H1 (cell line): ENCODE measurements around the gene CTBP2. TPM values are rescaled to one million over a fixed set of nuclear protein-coding genes. Genes with fewer than 3 reads are reported as not detected.

Experiments
- CTCF ChIA-PET: fragments of 300-600 bp; sonication (Branson Sonifier 250); formaldehyde crosslinking; loops from one replicate; lab custom pipeline; 2021; ENCODE audit not compliant: partially characterized antibody; lab: Charles Lee
- POLR2A ChIA-PET: fragments of 300-600 bp; sonication (Branson Sonifier 250); formaldehyde crosslinking; loops from one replicate; lab custom pipeline; 2021; ENCODE audit warnings: inconsistent platforms; ENCODE audit not compliant: partially characterized antibody; lab: Charles Lee
- DNase-seq, 2 experiments: peaks; one replicate each; pipeline versions ENCODE4 v3.0.0 to v3.0.0-alpha.2; 2010 to 2022; ENCODE audit warnings: low spot score in 2 of 2, low read depth in 1 of 2, mixed read lengths in 1 of 2
- FAIRE-seq: peaks from 2 replicates; lab custom pipeline; 2011; peaks lifted over from hg19 to GRCh38; lab: Jason Lieb, UNC
- H2AFZ ChIP-seq: 2 replicates; pipeline ENCODE4 v1.8.1; 2012; ENCODE audit warnings: low read length, inconsistent platforms
- H2AK5ac ChIP-seq: 2 replicates; pipeline ENCODE4 v1.6.1; 2013; ENCODE audit warnings: low read depth, low read length
- H2BK120ac ChIP-seq: replicated peaks from 2 replicates; pipeline ENCODE3; 2013; ENCODE audit warnings: low read depth, low read length, inconsistent platforms
- H2BK12ac ChIP-seq: 2 replicates; pipeline ENCODE4 v1.6.1; 2013; ENCODE audit warnings: low read depth, low read length
- H2BK15ac ChIP-seq: 2 replicates; pipeline ENCODE4 v1.6.1; 2013; ENCODE audit warnings: low read length
- H2BK20ac ChIP-seq: 2 replicates; pipeline ENCODE4 v1.6.1; 2013; ENCODE audit warnings: low read length
- H2BK5ac ChIP-seq: 2 replicates; pipeline ENCODE4 v1.6.1; 2013; ENCODE audit warnings: low read depth, low read length
- H3K14ac ChIP-seq: 2 replicates; pipeline ENCODE4 v1.6.1; 2013; ENCODE audit warnings: inconsistent platforms; ENCODE audit not compliant: insufficient read length
- H3K18ac ChIP-seq: 2 replicates; pipeline ENCODE4 v1.6.1; 2013; ENCODE audit warnings: low read length; ENCODE audit errors: extremely low read depth
- H3K23ac ChIP-seq: 2 replicates; pipeline ENCODE4 v1.6.1; 2013; ENCODE audit warnings: inconsistent platforms; ENCODE audit not compliant: insufficient read length
- H3K23me2 ChIP-seq: 2 replicates; pipeline ENCODE4 v1.6.1; 2013; ENCODE audit warnings: low read depth, low read length
- H3K27ac ChIP-seq: 2 replicates; pipeline ENCODE4 v1.6.1; 2011; ENCODE audit warnings: low read depth, low read length, inconsistent platforms
- H3K27me3 ChIP-seq, 4 experiments: replicated peaks in 1 of 4; 1 replicate in 1 of 4; 2 replicates in 3 of 4; pipeline versions ENCODE4 v1.6.1 to v1.8.1; 2011 to 2013; ENCODE audit warnings: low read length in 3 of 4, mild to moderate bottlenecking in 3 of 4, inconsistent platforms in 2 of 4, mixed read lengths in 2 of 4, moderate library complexity in 1 of 4; ENCODE audit not compliant: control insufficient read depth in 3 of 4, insufficient read depth in 3 of 4; ENCODE audit errors: extremely low read depth in 1 of 4
- H3K36me3 ChIP-seq, 4 experiments: 2 replicates each; pipeline versions ENCODE4 v1.6.1 to v1.8.1; 2011 to 2013; ENCODE audit warnings: mild to moderate bottlenecking in 4 of 4, low read length in 3 of 4, moderate library complexity in 2 of 4, control low read depth in 1 of 4, inconsistent platforms in 1 of 4; ENCODE audit not compliant: insufficient read depth in 4 of 4, control insufficient read depth in 2 of 4
- H3K4ac ChIP-seq: replicated peaks from 2 replicates; pipeline ENCODE3; 2013; ENCODE audit warnings: low read length, low read depth, mixed read lengths, inconsistent platforms; ENCODE audit not compliant: insufficient read length
- H3K4me1 ChIP-seq, 4 experiments: replicated peaks in 1 of 4; 1 replicate in 1 of 4; 2 replicates in 3 of 4; pipeline versions ENCODE4 v1.6.1 to v1.8.1; 2011 to 2013; ENCODE audit warnings: low read length in 3 of 4, inconsistent platforms in 2 of 4, mixed read lengths in 1 of 4; ENCODE audit not compliant: insufficient read depth in 4 of 4, control insufficient read depth in 3 of 4
- H3K4me2 ChIP-seq, 2 experiments: 2 replicates each; pipeline versions ENCODE4 v1.6.1 to v1.8.1; 2011 to 2013; ENCODE audit warnings: low read depth in 2 of 2, low read length in 2 of 2, control low read depth in 1 of 2, inconsistent platforms in 1 of 2, mild to moderate bottlenecking in 1 of 2; ENCODE audit not compliant: insufficient read depth in 1 of 2
- H3K4me3 ChIP-seq, 4 experiments: fragments of 200-600, 300-600 bp in 1 of 4; sonication (generic), shearing (Covaris generic), sonication (Bioruptor Twin) in 1 of 4; 2 replicates each; pipeline versions ENCODE4 v1.5.1 to v1.8.1; 2011 to 2016; ENCODE audit warnings: low read length in 4 of 4, low read depth in 3 of 4, control low read depth in 2 of 4, inconsistent platforms in 2 of 4, mild to moderate bottlenecking in 2 of 4, mixed read lengths in 1 of 4, moderate library complexity in 1 of 4; ENCODE audit not compliant: insufficient read depth in 2 of 4; ENCODE audit errors: extremely low read depth in 1 of 4
- H3K56ac ChIP-seq: replicated peaks from 2 replicates; pipeline ENCODE3; 2013; ENCODE audit warnings: low read depth, mild to moderate bottlenecking, mixed read lengths, low read length, inconsistent platforms; ENCODE audit not compliant: insufficient read length
- H3K79me1 ChIP-seq: 2 replicates; pipeline ENCODE4 v1.6.1; 2013; ENCODE audit warnings: low read depth, low read length, control low read depth
- H3K79me2 ChIP-seq, 2 experiments: 2 replicates each; pipeline versions ENCODE4 v1.6.1 to v1.8.1; 2012 to 2013; ENCODE audit warnings: low read length in 2 of 2, mild to moderate bottlenecking in 2 of 2, inconsistent platforms in 1 of 2; ENCODE audit not compliant: insufficient read depth in 2 of 2, control insufficient read depth in 1 of 2
- H3K9ac ChIP-seq, 4 experiments: replicated peaks in 1 of 4; 1 replicate in 1 of 4; 2 replicates in 3 of 4; pipeline versions ENCODE4 v1.6.1 to v1.8.1; 2011 to 2013; ENCODE audit warnings: low read depth in 3 of 4, low read length in 3 of 4, control low read depth in 2 of 4, mild to moderate bottlenecking in 2 of 4, moderate library complexity in 2 of 4, inconsistent platforms in 1 of 4; ENCODE audit errors: extremely low read depth in 1 of 4
- H3K9me3 ChIP-seq, 2 experiments: 2 replicates each; pipeline versions ENCODE4 v1.6.1 to v1.8.1; 2012 to 2013; ENCODE audit warnings: mild to moderate bottlenecking in 2 of 2, moderate library complexity in 2 of 2, control low read depth in 1 of 2, inconsistent platforms in 1 of 2, low read depth in 1 of 2, low read length in 1 of 2, mixed read lengths in 1 of 2; ENCODE audit not compliant: insufficient read depth in 2 of 2
- H4K20me1 ChIP-seq, 2 experiments: replicated peaks in 1 of 2; 2 replicates each; pipeline versions ENCODE3 to v1.8.1; 2011 to 2013; ENCODE audit warnings: inconsistent platforms in 2 of 2, low read length in 2 of 2, mild to moderate bottlenecking in 1 of 2; ENCODE audit not compliant: insufficient read depth in 2 of 2, control insufficient read depth in 1 of 2
- H4K5ac ChIP-seq: 2 replicates; pipeline ENCODE4 v1.6.1; 2013; ENCODE audit warnings: low read length, low read depth, mixed read lengths, inconsistent platforms; ENCODE audit not compliant: insufficient read length
- H4K8ac ChIP-seq: 2 replicates; pipeline ENCODE4 v1.8.0; 2013; ENCODE audit warnings: mild to moderate bottlenecking, moderate library complexity, low read length, inconsistent platforms; ENCODE audit not compliant: insufficient read depth; ENCODE audit errors: extremely low read depth
- H4K91ac ChIP-seq: replicated peaks from 2 replicates; pipeline ENCODE3; 2013; ENCODE audit warnings: low read length, mixed read lengths, inconsistent platforms; ENCODE audit not compliant: insufficient read length
- BACH1 ChIP-seq: IDR thresholded peaks from 2 replicates; pipeline ENCODE4 v1.6.1; 2012; ENCODE audit warnings: low read length, improper control_type of control experiment
- CEBPB ChIP-seq: IDR thresholded peaks from 2 replicates; pipeline ENCODE4 v1.6.1; 2012; ENCODE audit warnings: low read depth, low read length
- GABPA ChIP-seq: IDR thresholded peaks from 2 replicates; pipeline ENCODE4 v1.6.1; 2011; ENCODE audit warnings: mild to moderate bottlenecking, low read length, moderate library complexity, borderline replicate concordance; ENCODE audit not compliant: insufficient read depth
- JUND ChIP-seq: IDR thresholded peaks from 2 replicates; pipeline ENCODE4 v1.6.1; 2011; ENCODE audit warnings: mild to moderate bottlenecking, improper control_type of control experiment, low read length
- POLR2A ChIP-seq, 2 experiments: IDR thresholded peaks; 1 replicate in 1 of 2; 2 replicates in 1 of 2; pipeline ENCODE4 v1.6.1; 2011; ENCODE audit warnings: low read depth in 2 of 2, low read length in 2 of 2, mild to moderate bottlenecking in 2 of 2; ENCODE audit errors: control extremely low read depth in 1 of 2
- SP2 ChIP-seq: IDR thresholded peaks from 2 replicates; pipeline ENCODE4 v1.6.1; 2012; ENCODE audit warnings: mild to moderate bottlenecking, low read length, inconsistent platforms
- SUZ12 ChIP-seq: fragments of 200-600 bp; sonication (generic); IDR thresholded peaks from 2 replicates; pipeline ENCODE4 v1.6.1; 2012; ENCODE audit warnings: mild to moderate bottlenecking, inconsistent platforms, low read length, moderate library complexity, mixed read lengths
- TCF12 ChIP-seq: IDR thresholded peaks from 2 replicates; pipeline ENCODE4 v1.6.1; 2011; ENCODE audit warnings: low read depth, mild to moderate bottlenecking, low read length
- TEAD4 ChIP-seq: IDR thresholded peaks from 2 replicates; pipeline ENCODE4 v1.6.1; 2012; ENCODE audit warnings: low read depth, low read length, inconsistent platforms, mixed read lengths
- WGBS, 2 experiments: shearing (Covaris generic) in 1 of 2; methylation state at CpG; one replicate each; pipeline versions ENCODE4 v1.1.6 to v1.1.7; 2013 to 2015; ENCODE audit warnings: low lambda C conversion rate in 2 of 2, mixed read lengths in 2 of 2, inconsistent platforms in 1 of 2, low coverage in 1 of 2, missing lambda C conversion rate in 1 of 2; ENCODE audit not compliant: insufficient replicate concordance in 2 of 2, insufficient coverage in 1 of 2, insufficient read length in 1 of 2; ENCODE audit errors: extremely low coverage in 1 of 2, missing lambda C conversion rate in 1 of 2; 5-methylcytosine and 5-hydroxymethylcytosine counted together
- polyA plus RNA-seq, 7 experiments: library from polyadenylated mRNA; depleted of rRNA in 3 of 7; stranded (reverse) in 5 of 7; unstranded in 2 of 7; fragments of >200 nt in 5 of 7; fragments of 200-250 nt in 2 of 7; gene quantifications; 1 replicate in 5 of 7; 2 replicates in 1 of 7; 4 replicates in 1 of 7; pipeline versions ENCODE4 v1.2.1 to v1.2.3, GENCODE V29; 2011 to 2013; ENCODE audit warnings: missing spikeins in 2 of 7, mixed read lengths in 2 of 7
- total RNA-seq: library from RNA; stranded (reverse); fragmentation: NEBNext Ultra II Directional; extraction: Animal tissue kit (Norgen Biotek cat#: 25700); gene quantifications from 2 replicates; pipeline ENCODE4 v1.2.1, GENCODE V29; 2021
- TF ChIP-seq, protein P1 (sequence below): IDR thresholded peaks from 2 replicates; pipeline ENCODE4 v1.6.1; 2012; ENCODE audit warnings: inconsistent platforms

The CTBP2 gene
- total and polyA plus RNA-seq, 2 of the 8 experiments (the other 6 are each of a cell fraction or from before 2014, with no cell fraction given) = 208 to 221 TPM

DNA sequence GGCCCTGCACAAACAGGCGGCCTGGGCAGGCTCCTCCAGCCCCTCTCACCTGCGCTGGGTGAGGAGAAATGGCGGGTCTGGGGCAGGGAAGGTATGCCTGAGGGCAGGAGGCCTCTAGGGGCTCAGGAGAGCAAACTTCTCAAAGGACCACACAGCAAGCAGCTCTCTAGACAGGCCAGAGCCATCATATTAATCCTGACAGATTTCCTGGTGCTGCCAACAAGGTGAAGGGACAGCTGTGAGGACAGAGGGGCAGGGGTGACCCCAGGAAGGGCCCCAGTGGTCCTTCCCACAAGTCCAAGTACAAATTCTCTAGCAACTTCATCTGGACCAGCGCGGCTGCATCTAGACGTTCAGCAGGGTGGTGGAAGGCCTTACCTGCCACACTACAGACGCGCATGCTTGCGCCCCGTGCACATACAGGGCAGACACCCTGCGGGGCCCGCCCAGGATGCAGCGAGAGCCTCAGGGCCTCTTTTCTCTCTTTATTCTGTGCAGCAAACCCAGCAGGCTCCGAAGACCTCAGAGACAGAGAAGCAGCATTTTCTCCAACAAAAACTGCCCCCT lies 156.4 kb downstream of the CTBP2 start:
- Histone ChIP-seq H2BK20ac (no peak overlapping the region), H3K27me3 (no peaks in the 10 kb centered on the region), H3K14ac (no peak overlapping the region), H2BK15ac (no peak overlapping the region), H3K36me3 (peaks cover 17 to 79% (median 32%) of the 10 kb centered on the region in 4 experiments; a peak in 7 of 8 replicates), H4K91ac (no peak overlapping the region), H3K18ac (no peak overlapping the region), H3K4ac (no peak overlapping the region), H3K79me2 (peaks cover 0 to 77% of the 10 kb centered on the region in 2 experiments; a peak in 2 of 4 replicates), H2BK5ac (peak overlapping the region; percentile 71; the same call in 1 of the 2 replicates), H3K27ac (no peak overlapping the region), H3K23me2 (no peaks in the 10 kb centered on the region), H4K20me1 (peaks cover 37 to 57% of the 10 kb centered on the region in 2 experiments), H3K4me1 (peaks cover 0 to 4% (median 0%) of the 10 kb centered on the region in 4 experiments; a peak in 1 of 7 replicates), H3K4me3 (no peak overlapping the region), H3K79me1 (peaks cover 30% of the 10 kb centered on the region), H2AK5ac (no peak overlapping the region), H3K4me2 (no peak overlapping the region), H3K56ac (no peak overlapping the region), H4K8ac (no peak overlapping the region; the same call in 1 of the 2 replicates), H3K9ac (no peak overlapping the region; a peak in 1 of 7 replicates), H2BK12ac (no peak overlapping the region), H4K5ac (no peak overlapping the region), H2AFZ (no peak overlapping the region), H3K23ac (no peak overlapping the region), H3K9me3 (no peaks in the 10 kb centered on the region), H2BK120ac (no peak overlapping the region)
- DNase-seq (no peak), FAIRE-seq (no peak)
- TF ChIP-seq BACH1 (no peak), POLR2A (IDR thresholded peaks at IDR 0.05; ENCODE audit: control extremely low read depth in 1 of 2, low read depth in 2 of 2, low read length in 2 of 2) (no peak), TCF12 (no peak), SP2 (no peak), SUZ12 (no peak), GABPA (no peak), TEAD4 (no peak), JUND (no peak), CEBPB (no peak)
- TF ChIP-seq, protein P1, sequence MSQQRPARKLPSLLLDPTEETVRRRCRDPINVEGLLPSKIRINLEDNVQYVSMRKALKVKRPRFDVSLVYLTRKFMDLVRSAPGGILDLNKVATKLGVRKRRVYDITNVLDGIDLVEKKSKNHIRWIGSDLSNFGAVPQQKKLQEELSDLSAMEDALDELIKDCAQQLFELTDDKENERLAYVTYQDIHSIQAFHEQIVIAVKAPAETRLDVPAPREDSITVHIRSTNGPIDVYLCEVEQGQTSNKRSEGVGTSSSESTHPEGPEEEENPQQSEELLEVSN = no peak
- POLR2A ChIA-PET = no interaction called here
- WGBS, 2 experiments = 90% methylated on average over 14 of the region's 14 CpGs; no CpG with 5 or more reads in 1 of the 2 experiments
- CTCF ChIA-PET = interaction anchor here (0.6 to 1.2 kb wide), 3 partner anchors 9 to 11 kb away, joined by 3 to 4 read pairs (median 3); no protein-coding TSS in a partner anchor
